GM13976 (cell line): ENCODE results near the gene FBXO21.

Source experiments
- DNase-seq: peaks from one replicate; pipeline ENCODE4 v3.0.0; 2012; ENCODE audit warnings: low spot score
- in situ Hi-C: fragments of 300-500 bp; cut with MboI; formaldehyde crosslinking; loops from one replicate; pipeline ENCODE4 v1.12.0; 2022; ENCODE audit warnings: low sequenced_read_pairs, mixed read lengths, inconsistent platforms; ENCODE audit not compliant: unreplicated experiment
- TF ChIP-seq, protein P1 (sequence below): IDR thresholded peaks from 2 replicates; pipeline ENCODE4 v1.5.1; 2012; ENCODE audit warnings: borderline replicate concordance, mild to moderate bottlenecking; ENCODE audit not compliant: insufficient read depth; ENCODE audit errors: extremely low read depth, missing control alignments, control extremely low read depth

FBXO21 gene

DNA sequence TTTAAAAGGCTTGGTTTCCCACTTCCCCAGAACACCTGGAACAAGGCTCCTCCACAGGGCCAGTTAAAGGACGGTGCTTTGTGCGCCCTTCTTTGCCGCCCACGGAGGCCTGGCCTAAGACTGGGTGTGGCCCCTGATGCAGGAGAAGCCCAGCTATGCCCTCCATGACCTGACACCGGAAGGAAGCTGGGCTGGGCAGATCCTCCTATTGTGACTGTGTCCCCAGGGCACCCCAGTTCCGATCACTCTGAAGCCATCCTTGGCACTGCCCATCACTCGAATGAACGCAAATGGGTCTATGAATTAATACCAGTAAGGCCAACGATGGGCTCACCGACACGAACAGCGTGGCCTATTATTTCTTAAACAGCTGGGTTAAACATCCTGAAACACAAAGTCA lies 42.6 kb downstream of the FBXO21 start:
- in situ Hi-C loops = no loop called here
- no peak for DNase-seq
- TF ChIP-seq, protein P1, sequence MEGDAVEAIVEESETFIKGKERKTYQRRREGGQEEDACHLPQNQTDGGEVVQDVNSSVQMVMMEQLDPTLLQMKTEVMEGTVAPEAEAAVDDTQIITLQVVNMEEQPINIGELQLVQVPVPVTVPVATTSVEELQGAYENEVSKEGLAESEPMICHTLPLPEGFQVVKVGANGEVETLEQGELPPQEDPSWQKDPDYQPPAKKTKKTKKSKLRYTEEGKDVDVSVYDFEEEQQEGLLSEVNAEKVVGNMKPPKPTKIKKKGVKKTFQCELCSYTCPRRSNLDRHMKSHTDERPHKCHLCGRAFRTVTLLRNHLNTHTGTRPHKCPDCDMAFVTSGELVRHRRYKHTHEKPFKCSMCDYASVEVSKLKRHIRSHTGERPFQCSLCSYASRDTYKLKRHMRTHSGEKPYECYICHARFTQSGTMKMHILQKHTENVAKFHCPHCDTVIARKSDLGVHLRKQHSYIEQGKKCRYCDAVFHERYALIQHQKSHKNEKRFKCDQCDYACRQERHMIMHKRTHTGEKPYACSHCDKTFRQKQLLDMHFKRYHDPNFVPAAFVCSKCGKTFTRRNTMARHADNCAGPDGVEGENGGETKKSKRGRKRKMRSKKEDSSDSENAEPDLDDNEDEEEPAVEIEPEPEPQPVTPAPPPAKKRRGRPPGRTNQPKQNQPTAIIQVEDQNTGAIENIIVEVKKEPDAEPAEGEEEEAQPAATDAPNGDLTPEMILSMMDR = no peak

DNA sequence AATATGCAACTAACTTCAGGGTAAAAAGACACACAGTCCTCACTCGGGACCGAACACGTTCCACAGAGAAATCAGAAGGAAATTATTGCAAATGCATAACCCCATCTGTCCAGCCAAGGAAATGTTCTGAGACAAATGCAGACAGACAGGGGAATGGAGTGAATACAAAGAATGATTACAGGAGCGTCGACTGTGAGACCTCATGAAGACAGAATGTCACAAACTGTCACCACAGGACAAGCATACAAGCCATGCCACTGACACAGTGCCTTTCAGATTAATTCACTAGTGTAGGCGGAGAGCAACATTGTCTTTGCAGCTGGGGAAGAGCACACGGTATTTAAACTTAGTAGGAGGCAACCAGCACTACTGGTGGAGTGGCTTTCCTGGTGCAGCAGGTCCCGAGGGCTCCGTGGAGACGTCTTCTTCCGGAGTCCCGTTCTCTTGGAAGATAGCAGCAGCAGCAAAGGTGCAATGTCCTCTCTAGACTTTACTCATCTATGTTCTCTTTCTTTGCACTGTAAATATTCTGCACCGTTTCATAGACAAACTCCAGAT lies 44.6 kb downstream of the FBXO21 start:
- TF ChIP-seq, protein P1 = no peak
- in situ Hi-C loops = no loop called here
- no peak for DNase-seq

DNA sequence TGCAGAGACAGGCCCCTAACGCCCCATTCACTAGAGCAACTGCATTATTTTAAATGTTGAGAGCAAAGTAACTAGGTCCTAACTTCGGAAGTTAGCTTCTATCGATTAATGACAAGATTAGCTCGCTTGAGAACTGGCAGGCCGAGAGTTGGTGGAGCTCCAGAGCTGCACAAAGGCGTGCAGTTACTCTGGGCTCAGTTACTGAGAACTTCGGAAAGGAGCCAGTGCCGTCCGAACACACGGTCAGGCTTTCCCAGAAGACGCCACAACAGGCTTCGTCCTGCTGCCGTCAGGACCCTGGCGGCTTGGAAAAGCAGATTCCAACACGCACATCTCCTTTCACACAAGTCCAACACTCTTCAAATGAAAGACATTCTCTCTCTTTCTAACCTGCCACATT lies 45.7 kb downstream of the FBXO21 start:
- TF ChIP-seq, protein P1 = no peak
- no peak for DNase-seq
- in situ Hi-C loops = no loop called here

DNA sequence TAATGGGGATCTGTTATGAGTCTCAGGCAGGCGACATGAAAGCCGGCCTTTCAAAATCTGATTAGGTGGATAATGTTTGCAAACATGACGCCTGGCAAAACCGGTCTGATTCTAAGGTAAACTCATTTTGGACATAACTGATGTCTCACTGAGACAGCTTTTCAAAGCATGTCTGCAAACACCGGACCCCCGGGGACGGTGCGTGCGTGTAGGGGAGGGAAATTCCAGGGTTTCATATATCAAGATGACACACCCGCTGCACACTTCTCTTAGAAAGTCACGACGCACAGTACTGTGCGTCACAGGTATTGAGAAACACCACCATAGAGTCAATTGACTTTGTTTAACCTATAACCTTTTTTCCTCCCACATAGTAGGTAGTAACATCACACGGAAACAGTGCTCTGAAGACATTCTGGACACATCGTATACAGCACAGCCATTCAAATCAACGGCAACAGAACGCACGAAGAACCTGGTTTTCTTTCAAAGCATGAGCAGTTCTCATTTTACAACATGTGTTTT lies 47.2 kb downstream of the FBXO21 start:
- in situ Hi-C loops = no loop called here
- TF ChIP-seq, protein P1 = no peak
- no peak for DNase-seq

DNA sequence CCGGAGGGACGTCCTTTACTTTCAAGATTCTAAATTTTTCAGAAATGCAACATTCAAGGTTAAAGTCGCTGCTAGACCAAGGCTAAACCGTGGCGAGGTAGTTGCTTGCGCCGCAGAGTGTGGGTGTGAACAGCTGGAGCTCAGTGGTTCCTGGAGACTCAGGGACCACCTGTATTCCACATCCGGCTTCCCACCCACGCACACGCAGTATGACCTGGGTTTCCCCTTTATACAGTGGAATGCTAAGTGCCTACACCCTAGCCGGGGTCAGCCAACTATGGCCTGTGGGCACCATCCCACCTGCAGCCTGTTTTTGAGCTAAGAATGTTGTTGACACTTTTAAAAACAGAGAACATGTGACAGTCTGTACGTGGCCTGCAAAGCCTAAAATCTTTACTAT lies 48.2 kb downstream of the FBXO21 start:
- in situ Hi-C loops = no loop called here
- TF ChIP-seq, protein P1 = no peak
- DNase-seq = no peak

DNA sequence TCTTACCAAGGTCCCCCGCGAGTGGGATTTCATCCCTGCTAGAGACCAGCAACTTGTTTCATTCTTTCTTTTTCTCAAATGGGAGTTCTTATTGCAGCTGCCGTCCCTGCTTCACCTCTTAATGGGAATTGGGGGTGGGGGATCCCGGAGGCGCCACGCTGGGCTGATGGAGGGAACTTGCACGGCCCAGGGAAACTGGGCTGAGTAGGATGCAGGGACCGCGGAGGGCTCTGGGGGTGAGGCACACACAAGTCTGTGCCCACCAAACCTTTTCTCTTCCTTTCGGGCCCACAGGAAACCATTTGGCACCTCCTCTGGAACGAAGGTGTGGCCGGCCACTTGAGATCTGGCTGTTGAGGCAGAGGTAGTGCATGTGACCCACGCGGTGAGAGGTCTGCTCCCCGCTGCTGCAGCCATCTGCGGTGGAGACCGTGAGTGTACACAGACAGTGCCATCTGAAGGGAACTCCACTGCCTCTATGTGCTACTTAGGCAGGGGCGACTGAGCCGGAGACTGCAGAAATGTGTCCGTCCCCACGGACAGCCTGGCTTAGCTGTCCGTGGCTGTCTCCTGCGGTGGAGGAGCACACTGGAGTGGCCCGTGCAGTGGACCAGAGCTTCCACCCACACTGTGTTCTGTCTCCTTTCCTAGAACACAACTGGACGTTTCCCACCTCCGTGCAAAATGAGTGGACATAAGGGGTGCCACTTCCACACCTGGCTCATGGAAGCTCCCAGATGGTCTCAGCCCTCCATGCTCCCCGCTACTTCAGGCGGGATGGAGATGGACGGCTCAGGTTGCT lies 49.0 kb downstream of the FBXO21 start:
- DNase-seq = no peak
- in situ Hi-C loops = no loop called here
- TF ChIP-seq, protein P1 = no peak
